DMS114 treated with DMSO at 0.1 percent for 48 hours (cell line): ENCODE data around the gene TTC6.

ENCODE experiments used
- DNase-seq: peaks from one replicate; lab custom pipeline; 2025; ENCODE audit not compliant: unreplicated experiment; lab: John Stamatoyannopoulos, UW

The TTC6 gene

DNA sequence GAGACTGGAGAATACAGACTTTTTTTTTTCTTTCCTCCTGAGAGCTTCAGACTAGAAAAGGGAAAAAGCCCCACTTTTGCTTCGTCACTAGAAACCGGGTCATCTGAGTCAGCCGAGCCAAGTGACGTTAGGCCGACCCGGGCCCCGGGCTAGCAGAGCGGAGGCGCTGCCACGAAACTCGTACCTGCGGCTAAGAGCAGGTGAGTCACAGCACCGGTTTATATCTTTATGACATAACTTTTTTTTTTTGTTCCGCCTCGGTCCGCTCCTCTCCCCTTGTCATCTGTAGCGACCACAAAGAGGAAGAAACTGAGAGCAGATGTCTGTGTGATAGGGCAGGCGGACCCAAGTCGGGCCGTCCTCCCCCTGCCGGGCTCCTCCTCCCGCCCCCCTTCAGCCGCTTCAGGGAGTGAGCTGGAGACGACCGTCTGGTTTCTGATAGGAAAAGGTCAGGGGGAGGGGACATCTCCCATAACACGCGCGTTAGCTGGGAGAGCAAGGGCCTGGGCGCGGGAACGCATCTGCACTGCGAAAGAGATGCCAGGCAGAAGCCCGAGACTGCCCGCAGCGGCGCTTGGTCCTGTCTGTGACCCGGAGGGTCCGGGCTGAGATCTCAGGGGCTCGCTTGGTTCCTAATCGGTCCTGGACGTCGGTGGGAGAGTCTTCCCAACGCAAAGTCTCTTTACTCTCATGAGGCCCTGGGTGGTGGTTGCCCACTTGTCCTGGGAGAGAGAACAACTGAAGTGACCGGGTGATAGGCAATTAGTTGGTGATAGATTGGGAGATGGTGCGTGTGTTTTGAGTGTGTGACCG, 586 bp downstream of the TTC6 start:
- DNase-seq, result no peak

DNA sequence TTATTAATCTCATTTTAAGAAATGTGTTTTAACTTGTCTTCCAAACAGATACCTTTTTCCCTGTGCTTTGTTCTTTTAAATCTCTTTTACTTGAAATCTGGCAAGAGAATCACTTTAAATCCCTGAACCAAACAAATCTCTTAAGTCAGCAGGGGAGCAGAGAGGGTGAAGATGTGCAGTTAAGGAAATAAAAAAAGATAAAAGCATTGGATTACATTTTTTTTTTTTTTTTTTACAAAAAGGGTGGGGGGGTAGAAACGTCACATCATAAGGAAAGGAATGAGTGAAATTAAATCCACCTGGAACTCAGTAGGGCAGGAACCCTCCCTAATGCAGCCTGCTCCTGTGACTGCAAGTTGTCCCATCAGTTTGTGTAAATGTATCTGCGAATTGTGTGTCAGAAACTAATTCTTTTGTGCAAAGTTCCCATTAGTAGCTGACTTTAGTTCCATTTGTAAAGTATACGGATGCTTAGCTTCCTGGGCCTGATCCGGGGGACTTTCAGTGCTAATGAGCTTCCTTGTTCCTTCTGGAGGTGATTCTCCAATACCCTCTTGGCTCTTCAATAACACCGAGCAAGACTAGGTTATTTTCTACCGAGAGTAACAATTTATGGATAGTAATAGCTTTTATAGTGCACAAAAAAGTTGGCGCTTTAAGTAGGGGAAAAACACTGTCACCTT, 1.5 kb downstream of the TTC6 start:
- no peak for DNase-seq

DNA sequence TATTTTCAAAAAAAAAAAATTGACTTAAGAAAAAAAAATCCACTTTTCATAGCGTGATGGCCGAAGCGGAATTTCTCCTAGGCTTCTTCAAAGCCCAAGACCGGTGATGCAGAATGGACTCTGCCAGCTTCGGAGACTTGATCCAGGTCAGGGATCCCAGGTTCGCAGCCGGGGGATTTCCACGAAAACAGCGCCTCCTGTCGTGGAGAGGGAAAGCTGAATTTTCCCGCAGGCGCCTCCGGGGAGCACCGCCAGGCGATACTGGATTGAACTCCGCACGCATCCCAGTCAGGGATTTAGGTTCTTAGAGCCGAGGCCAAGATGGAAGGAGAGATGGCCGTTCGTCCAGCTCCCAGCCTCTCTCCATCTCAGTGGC, 2.1 kb downstream of the TTC6 start:
- DNase-seq, result no peak

DNA sequence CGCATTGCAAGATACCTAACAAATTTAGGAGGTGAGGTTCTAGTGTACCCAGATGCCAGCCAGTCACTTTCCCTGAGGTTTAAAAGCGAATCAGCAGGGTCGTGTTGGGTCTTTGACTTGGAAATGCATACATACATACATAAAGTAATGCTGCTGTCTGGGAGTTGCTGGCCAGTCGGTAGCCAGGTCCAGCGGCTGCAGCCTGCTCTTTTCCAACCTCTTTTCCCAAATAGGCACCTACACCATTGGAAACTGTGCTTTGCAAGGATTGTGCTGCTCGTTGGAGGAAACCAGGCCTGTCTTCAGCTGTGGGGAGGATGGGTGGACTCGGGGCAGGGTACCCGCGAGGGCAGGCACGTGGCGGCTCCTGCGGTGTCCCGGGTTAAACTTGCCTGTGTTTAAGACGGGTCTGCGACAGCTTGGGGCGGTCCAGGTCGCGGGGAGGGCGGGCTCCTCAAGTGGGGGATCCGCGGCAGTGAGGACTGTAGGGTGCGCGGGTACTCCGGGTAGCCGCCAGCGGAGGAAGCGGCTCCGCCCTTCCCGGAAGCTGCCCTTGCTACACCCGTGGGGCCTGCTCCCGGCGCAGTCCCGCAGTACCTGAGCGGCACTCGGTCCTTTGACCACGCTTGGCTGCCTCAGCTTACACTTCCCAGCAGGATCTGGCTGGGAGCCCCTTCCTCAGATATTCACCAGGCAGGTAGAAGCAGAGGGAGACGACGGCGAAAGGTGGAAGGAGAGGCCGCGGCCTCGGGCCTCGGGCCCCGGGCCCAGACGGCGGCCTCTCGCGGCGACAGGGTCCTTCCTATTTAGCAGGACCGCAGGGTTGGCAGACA, 2.7 kb downstream of the TTC6 start:
- no peak for DNase-seq

DNA sequence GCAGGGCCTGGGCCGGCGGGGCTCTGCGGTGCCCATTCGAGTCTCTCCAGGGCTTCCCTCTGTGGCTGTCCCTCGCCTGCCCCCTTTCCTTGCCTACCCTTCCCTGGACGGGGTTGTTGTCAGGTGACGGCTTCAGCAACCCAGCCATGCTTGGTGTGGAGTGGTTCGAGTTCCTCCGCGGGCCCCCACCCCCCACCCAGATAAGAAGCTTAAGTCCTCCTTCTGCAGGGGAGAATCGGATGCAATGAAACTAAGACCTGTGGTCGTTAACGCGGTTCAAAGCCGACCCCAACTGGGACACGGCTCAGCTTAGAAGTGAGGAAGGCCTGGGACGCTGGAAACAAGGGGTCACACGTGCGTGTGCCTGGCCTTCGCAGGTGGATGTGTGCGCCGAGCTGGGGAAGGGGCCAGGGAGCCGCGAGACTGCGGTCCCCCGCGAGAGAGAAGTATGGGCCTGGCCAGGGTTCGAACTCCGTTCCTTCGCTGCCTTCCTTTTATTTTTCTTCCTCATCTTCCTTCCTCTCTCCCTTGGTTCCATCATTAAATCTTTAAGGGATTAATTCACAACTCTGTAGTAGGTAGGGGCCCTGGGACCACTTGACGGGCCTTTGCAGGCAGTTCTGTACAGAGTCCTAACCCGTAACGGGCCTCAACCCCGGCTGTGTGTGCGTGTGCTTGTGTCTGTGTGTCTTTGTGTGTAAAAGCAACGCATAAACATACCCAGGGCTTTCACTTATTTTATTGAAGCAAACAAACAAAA, 3.5 kb downstream of the TTC6 start:
- DNase-seq, result no peak

DNA sequence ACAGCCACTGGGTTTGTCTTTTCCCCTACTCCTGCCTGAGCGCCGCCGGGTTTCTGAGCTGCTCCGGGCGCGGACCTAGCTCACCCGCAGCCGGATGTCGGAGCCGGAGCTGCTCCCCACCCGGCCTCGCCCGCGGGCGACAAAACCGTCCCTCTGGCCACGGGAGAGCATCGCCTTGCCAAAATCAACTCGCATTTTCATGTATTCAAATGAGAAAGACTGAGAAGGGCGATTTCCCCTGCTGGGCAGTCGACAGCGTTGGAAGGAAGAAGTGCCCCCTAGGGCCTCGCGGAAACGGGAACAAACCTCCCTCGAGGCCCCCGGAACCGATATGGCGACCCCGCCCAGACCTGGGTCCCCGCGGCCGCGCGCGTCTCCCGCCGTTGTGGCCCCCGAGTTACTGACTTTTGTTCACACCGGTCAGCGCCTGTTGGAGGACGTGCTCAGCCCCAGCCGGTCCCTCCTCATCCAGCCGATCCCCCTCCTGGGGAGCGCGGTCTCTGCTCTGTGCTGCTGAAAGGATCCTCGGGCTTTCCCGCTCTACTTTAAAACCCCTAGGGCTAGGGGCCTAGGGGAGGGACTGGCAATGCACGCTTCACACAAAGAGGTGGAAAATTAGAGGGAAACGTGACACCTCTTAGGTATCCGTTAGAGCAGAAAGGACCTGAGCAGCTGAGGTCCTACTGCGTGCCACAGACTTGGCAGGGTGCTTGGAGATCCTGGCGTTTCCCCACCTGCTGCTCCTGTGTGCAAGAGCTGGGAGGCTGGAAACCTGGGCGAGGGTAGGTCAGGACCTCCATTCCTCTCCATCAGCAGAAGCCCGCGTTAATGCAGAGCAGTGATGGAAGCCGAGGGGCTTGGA, 4.3 kb downstream of the TTC6 start:
- DNase-seq, result no peak

DNA sequence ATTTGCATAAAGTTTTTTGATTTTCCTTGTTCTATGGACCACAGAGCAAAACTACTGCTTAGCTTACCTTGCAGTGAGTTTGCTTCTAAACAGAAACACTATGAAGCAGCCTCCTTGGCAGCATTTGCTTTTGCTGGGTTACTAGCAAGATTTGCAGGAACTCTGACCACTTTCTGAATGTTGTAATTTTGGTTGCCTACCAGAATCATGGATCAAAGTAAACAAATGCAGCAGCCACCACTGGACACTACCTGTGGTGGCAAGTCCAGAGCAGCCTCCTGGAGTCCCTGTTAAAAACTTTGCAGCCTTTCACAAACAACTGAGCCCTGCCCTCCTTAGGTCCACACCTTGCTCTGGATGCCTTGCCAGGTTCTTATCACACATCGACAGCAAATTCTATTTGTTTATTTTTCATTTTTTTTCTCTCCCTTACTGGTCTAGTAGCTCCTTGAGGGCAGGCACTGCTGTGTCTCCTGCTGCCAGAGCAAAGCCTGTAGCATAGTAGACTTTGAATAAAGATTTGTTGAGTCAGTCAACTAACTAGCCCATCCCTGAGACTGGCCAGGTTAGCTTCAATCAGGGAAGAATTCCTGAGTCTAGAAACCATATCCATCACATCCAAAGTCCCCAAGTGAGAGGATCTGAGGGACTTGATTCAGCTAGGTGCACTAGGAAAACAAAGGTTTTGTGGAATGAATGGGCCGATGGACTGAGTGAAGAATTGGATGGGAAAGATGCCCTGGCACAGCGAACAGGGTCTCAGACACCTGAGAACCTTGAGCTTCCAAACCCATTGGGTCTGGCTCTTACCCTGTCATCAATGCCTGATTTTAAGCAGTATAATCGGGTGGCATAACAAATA, 5.7 kb downstream of the TTC6 start:
- no peak for DNase-seq

DNA sequence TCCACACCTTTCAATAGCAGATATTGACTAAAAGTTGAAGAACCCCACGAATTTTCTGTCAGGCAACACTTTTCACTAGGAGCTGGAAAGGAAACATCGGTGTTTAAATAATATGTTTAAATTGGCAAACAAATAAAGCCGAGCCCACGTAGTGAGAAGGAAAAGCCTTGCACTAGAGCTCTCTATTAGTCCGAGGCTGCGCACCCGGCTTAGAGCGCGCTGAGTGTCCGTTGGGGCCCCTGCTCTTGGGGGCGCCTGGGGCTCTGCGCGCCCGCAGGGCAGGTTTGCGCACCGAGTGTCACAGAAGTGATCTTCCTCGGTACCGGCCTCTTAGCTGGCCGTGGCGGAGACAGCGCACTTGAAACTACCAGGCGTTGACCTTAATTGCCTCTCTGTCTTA, 6.4 kb downstream of the TTC6 start:
- DNase-seq, result no peak

DNA sequence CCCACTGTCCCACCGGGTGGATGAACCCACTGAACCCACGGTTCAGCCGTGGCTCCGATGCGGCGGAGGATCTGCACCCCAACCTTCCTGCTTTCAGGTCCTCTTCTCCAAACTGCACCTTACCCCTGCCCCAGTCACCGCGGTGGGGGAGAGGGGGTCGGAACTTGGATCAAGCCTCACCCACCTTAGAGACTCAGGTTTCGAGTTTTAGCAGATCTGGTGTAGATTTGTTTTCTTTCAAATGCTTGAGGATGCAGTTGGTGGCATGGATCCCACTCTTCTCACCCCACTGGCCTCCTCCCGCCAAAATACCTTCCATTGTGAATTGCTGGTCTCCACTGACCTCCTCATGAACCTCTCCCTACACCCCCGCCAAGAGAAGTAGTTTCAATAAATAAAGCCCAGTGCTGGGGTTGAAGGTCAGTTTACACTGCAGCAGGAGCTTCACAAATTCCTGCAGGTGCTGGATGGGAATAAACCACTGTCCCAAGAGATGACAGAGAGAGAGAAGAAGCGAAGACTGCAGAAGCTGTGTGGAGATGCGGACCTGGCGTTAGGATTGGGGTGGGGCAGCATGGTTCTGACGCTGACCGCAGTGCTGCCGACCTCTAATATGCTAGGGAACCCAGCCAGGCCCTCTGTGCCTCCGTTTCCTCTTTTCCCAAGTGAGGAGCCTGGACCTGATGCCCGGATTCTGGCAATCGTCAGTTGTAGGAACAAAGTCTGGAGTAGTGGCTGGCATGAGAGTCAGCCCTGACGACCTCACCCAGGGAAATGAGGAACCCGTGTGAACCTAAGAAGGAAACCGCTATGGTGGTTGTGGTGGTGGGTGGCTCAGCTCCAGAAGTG, 7.4 kb downstream of the TTC6 start:
- no peak for DNase-seq

DNA sequence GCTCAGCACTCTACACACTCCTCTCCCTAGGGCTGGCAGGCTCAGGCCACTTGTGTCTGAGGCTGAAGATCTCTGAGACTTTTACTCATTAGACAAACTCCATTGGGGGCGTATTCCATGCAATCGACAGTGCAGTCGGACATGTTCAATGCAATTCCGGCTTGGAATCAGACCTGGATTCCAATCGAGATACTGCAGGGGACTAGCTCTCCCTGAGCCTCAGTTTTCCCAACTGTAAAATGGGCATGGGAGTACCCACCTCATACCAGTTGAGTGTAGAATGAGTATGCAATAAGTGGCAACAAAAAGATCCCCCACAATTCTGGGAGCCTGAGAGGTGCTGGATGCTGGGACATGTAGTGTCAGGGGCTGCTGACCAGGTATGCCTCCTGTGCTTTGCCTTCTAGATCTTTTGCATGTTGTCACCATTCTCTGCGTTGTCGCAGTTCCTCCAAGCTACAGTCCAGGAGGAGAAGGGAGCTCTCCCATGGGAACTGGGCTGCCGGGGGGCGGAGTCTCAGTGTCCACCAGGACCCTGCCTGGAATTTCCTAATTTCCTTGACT, 8.3 kb downstream of the TTC6 start:
- no peak for DNase-seq

DNA sequence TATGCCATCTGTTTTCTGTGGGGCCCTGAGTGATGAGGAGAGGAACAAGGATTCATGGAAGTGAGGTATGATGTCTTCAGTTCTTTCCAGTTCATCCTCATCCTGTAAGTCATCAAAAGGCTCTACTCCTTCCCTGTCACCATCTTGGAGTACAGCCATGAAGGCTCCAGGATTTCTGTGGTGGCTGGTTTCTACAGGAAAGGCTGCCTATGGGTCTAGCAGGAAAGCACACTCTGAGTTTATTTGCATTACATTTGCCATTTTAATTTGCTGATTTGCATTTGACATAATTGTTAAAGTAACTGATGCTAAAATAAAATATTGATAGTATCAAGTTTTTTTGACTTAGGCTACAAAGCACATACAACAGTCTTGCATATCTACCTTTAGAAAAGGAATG, 11.2 kb downstream of the TTC6 start:
- no peak for DNase-seq

DNA sequence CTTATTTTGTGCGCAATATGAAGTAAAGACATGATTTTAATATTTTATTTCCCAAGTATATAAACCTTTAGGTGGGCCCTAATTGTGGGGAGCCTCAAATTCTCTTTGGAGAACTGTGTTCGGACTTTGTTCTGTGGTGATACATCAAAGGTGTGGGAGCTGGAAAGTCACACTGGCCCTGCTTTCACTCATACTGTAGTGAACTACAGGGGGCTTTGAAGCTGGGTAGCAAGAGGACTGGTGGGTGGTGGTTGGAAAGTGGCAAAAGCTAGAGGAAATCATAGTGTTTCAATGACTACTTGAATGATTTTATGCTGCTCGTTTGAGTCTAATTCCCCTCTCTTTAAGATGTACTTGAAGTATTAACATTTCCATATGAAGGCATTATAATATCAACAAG, 13.2 kb downstream of the TTC6 start:
- no peak for DNase-seq

DNA sequence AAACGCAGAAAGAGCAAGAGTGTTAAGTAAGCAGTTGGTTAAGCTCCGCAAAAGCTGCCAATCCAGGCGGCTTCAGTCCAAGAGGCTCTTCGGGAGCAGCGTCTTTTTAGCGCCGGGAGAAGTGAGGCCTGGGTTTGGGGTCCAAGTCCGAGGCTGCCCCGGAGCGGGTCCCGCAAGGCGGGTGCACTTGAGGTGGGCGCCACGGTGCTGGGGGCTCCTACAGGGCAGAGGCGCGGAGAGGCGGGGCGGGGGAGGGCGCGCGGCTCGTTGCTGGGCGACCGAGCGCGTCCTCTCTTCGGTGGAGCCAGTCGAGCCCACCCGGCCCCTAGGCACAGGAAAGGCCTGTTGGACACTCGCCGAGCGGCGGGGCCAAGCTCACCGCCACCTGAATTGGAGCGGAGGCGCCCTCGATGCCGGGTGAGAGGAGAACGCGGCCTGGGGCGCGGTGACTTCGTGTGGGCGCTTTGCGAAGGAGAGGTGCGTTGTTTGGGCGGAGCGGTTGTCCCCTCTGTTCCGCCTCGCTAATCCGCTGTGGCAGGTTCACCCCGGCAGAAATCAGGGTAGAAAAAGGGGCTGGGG, 15.6 kb downstream of the TTC6 start:
- DNase-seq, result no peak

DNA sequence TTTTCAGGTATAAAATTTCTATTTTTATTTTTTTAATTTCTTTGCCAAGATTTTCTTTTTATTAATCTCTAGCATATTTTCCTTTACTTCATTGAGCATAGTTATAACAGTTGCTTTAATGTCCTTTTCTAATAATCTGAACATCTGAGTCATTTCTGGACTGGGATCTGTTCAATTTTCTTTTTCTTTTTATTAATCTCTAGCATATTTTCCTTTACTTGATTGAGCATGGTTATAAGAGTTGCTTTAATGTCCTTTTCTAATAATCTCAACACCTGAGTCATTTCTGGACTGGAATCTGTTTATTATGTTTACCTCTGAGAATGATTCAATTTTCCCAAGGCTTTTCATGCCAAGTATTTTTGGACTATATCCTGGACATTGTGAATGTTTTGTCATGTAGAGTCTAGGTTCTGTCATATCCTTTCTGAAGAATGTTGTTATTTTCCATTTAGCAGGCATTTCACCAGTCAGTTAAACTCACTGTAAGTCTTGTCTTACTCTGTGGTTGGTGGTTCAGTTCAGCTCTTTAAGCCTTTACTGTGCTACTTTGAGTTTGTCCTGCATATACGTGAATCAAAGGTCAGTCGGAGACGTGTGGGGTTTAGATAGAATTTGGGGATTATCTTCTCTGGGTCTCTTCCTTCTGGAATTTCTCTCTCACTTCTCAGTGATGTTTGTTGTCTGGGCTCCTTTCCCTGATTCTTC, 20.3 kb downstream of the TTC6 start:
- DNase-seq, result no peak

DNA sequence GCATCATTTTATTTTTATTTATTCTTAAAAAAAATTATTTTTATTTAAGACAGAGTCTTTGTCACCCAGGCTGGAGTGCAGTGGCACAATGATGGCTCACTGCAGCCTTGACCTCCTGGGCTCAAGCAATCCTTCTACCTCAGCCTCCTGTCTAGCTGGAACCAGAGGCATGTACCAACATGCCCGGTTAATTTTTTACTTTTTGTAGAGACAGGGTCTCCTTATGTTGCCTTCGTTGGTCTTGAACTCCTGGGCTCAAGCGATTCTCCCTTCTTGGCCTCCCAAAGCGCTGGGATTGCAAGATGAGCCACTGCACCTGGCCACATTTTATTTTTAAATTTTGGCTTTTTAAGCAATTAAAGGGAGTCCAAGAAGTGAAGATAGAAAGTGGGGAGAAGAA, 21.4 kb downstream of the TTC6 start:
- no peak for DNase-seq

DNA sequence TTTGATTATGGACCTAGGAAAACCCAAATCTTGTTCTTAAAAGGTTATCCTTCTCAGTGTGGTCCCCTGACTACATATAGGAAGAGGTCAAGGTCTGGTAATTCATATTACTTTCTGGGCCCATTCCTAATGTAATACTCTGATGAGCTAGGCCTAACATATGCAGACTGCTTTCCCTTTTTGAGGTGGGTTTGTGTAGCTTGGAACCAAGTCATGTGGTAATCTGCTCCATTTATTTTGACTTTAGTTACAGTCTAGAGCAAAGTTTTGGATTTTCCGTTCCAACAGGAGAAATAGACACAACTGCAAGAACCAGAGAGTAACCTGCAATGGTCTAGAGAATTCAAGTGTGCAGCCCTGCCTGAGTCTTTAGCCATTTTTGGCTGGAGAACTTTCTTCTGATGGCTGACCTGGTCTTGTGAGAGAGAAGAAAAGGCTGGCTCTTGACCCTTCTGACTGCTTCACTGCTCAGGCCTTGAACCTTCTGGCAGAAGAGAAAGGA, 22.5 kb downstream of the TTC6 start:
- no peak for DNase-seq

DNA sequence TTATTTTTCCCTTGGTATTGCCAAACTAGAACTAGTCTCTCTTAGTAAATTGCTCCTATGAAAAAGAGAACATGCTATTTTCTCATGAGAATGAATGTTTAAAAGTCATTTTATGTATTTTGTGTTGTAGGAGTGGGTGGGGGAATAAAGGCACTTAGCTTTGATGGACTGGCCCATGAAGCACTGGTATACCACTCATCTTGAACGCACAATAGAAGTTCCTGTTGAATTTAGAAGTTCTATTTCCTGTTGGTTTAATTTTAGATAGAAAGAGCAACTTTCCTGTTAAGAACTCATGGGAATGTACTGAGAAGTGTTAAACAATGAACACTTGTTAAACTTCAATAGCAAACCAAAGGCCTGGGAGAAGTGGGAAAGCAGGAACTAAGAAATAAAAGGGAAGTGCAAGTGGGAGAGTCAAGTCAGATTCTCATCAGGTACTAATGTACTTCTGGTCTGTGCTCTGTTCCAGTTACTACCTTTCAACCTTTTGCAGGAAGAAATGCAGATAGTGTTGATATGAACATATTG, 23.1 kb downstream of the TTC6 start:
- DNase-seq, result no peak
